ENCODE results near the gene LCTL.
A peak's percentile ranks its signal among the peaks of the same experiment; 100 is the strongest.

The LCTL gene, protein sequence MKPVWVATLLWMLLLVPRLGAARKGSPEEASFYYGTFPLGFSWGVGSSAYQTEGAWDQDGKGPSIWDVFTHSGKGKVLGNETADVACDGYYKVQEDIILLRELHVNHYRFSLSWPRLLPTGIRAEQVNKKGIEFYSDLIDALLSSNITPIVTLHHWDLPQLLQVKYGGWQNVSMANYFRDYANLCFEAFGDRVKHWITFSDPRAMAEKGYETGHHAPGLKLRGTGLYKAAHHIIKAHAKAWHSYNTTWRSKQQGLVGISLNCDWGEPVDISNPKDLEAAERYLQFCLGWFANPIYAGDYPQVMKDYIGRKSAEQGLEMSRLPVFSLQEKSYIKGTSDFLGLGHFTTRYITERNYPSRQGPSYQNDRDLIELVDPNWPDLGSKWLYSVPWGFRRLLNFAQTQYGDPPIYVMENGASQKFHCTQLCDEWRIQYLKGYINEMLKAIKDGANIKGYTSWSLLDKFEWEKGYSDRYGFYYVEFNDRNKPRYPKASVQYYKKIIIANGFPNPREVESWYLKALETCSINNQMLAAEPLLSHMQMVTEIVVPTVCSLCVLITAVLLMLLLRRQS

DNA sequence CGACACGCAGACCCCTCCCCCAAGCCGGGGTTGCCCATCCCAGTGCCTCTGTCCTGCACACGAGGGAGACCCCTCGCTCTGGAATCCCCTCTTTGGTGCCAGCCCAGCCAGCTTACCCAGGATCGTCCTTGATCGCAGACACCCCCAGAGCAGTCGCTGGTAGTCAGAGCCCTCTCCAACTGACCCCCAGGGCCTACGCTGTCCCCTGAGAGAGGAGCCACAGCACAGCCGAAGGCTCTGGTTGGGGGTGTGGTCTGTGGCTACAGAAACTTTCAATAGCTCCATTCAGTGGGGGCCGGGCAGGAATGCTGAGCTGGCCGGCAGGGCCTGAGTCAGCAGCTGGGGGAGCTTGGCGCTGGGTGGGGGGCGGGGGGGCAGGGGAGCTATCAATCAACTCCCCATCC, at the start of gene LCTL:
Gene LCTL, minus strand, starts transcription at position 258 of the 404 bp plus-strand sequence. CDS start 633 bp downstream, outside the sequence.
- POLR2A ChIA-PET (ENCODE audit: low non-redundant PET), result no interaction called here
- CTCF ChIA-PET, result interaction anchor here (0.6 to 2.2 kb wide), 4 partner anchors 10 to 294 kb away, joined by 4 to 12 read pairs (median 4); no protein-coding TSS in a partner anchor
- DNase-seq (ENCODE audit: low spot score), result peak; percentile 19
- H3K27ac ChIP-seq, result no peak within 1 kb of the TSS
- TF ChIP-seq CTCF (conservative IDR thresholded peaks at IDR 0.05; ENCODE audit: low read depth), result no peak

DNA sequence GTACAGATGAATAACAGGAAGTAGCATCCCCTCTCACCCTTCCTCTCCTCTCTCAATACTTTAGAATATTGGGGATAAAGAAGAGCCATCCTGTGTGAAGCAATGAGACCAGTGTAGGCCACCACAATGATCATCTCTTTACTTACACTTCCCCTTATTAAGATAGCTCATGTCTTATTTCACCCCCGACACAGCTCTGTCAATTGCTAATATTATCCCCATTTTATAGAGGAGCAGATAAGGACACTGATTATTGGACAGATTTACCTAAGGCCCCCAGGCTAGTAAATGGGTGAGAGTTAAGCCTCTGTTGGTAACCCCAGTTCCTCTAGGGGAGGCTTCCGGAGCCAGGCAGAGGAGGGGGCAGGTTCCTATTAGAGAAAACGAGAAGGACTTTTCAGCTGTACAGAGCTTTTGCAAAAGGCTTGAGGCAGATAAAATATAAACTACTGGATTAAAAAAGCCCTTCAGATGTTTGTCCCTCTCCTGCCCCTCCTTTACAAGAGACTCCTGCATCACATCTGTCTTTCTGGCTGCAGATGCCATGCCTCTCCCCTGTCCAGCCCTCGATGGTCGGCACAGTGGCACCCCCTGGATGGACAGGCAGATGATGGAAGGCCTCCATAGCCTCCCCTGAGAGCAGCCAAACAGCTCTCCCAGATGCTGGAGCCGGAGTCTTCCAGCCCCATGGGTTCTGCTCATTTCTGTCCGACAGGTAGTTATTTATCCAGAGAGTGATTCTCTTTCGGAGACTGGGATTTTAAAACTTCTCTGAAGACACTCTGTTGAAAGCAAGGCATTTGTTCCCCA, 49.4 kb upstream of the LCTL start:
- ChIA-PET CTCF (interaction anchor here (0.6 to 0.9 kb wide), 2 partner anchors 12 to 84 kb away, joined by 3 to 4 read pairs; no protein-coding TSS in a partner anchor), POLR2A (ENCODE audit: low non-redundant PET) (no interaction called here)
- no peak for DNase-seq (ENCODE audit: low spot score)
- no peak for TF ChIP-seq CTCF (conservative IDR thresholded peaks at IDR 0.05; ENCODE audit: low read depth)
- no peak overlapping the region for H3K27ac ChIP-seq

DNA sequence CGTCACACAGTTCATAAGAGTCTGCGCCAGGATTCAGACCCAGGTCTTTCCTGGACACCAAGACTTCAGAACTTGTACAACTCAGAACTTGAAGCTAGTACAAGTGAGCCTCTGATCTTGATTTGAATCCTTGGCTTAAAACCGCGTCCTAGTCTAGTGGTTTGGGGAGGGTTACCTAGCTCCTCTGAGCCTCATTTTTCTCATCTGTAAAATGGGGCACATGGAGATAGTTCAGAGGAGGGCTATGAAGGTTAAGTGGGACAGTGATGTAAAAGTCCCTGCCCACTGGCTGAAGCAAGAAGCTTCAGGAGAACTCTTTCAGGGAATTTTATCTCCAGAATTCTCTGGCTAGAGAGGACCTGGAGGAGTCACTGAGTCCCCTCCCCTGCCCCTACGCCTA, 48.7 kb upstream of the LCTL start:
- ChIA-PET POLR2A (ENCODE audit: low non-redundant PET) (no interaction called here), CTCF (interaction anchor here (0.9 to 1.3 kb wide), 2 partner anchors 11 to 88 kb away, joined by 3 read pairs; no protein-coding TSS in a partner anchor)
- H3K27ac ChIP-seq, result no peak overlapping the region
- TF ChIP-seq CTCF (conservative IDR thresholded peaks at IDR 0.05; ENCODE audit: low read depth), result no peak
- DNase-seq (ENCODE audit: low spot score), result no peak

- no peak overlapping the region for H3K27ac ChIP-seq
- ChIA-PET CTCF (interaction anchor here (1.3 kb wide), 1 partner anchor 89 kb away, joined by 3 read pairs; no protein-coding TSS in a partner anchor), POLR2A (ENCODE audit: low non-redundant PET) (no interaction called here)
- no peak for TF ChIP-seq CTCF (conservative IDR thresholded peaks at IDR 0.05; ENCODE audit: low read depth)
- no peak for DNase-seq (ENCODE audit: low spot score)
Measured at GRCh38 chr15:66613743-66614142, 47.9 kb upstream of the LCTL start.

DNA sequence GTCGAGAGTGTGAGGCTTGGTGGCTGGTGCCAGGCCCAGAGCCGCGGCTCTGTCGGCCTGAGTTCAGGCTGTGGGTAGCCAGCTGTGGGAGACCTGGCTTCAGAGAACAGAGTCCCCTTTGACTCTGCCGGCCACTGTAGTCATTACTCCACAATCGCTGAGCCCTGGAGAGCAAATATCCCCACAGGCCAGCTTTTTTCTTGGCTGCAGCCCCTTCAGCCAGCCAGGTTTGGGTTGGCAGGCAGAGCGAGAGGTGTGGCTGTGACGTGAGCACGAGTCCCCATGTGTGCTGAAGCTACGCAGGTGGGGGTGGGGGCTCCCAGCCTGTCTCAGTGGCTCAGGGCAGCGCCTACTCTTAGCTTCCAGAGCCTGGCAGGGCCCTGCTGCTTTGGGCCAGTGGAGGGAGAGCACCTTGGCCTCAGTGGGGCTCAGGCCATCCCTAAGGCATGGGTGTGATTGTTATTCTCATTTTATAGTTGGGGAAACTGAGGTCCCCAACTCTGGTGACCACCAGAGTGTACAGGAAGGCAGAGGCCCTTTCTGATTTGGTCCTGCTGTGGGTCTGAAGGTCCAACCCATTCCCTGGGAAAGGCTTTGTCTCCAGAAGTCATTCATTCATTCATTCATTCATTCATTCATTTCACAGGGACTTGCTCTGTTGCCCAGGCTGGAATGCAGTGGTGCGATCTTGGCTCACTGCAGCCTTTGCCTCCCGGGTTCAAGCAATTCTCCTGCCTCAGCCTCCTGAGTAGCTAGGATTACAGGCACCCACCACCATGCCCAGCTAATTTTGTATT, 45.7 kb upstream of the LCTL start:
- no peak for DNase-seq (ENCODE audit: low spot score)
- ChIA-PET CTCF (interaction anchor here (1.9 kb wide), 1 partner anchor 240 kb away, joined by 7 read pairs; no protein-coding TSS in a partner anchor), POLR2A (ENCODE audit: low non-redundant PET) (no interaction called here)
- no peak for TF ChIP-seq CTCF (conservative IDR thresholded peaks at IDR 0.05; ENCODE audit: low read depth)
- no peak overlapping the region for H3K27ac ChIP-seq

Measured in RWPE1 (cell line).